ENCODE results near the gene RTN3.

The RTN3 gene

GRCh38 chr11:63694596-63694995 lies 13.3 kb downstream of the RTN3 start:
- TF ChIP-seq TAF1 (IDR thresholded peaks at IDR 0.05; ENCODE audit: borderline replicate concordance, insufficient read depth, low read length): no peak
- no peak for TF ChIP-seq POLR2AphosphoS5 (IDR thresholded peaks at IDR 0.05; ENCODE audit: low read depth, low read length)
- no peak for TF ChIP-seq FOXP2 (optimal IDR thresholded peaks at IDR 0.05; ENCODE audit: borderline replicate concordance, extremely low read depth, extremely low read length, insufficient read depth)

- TF ChIP-seq SIN3A (IDR thresholded peaks at IDR 0.05; ENCODE audit: borderline replicate concordance, insufficient read depth, low read length): no peak
- no peak for TF ChIP-seq POLR2AphosphoS5 (IDR thresholded peaks at IDR 0.05; ENCODE audit: low read depth, low read length)
- no peak for TF ChIP-seq TAF1 (IDR thresholded peaks at IDR 0.05; ENCODE audit: borderline replicate concordance, insufficient read depth, low read length)
- no peak for TF ChIP-seq REST (IDR thresholded peaks at IDR 0.05; ENCODE audit: insufficient read depth in 1 of 2, low read depth in 2 of 2, low read length in 2 of 2)
- no peak for TF ChIP-seq FOXP2 (optimal IDR thresholded peaks at IDR 0.05; ENCODE audit: borderline replicate concordance, extremely low read depth, extremely low read length, insufficient read depth)
Measured at GRCh38 chr11:63698976-63699733, 17.9 kb downstream of the RTN3 start.

- TF ChIP-seq SIN3A (IDR thresholded peaks at IDR 0.05; ENCODE audit: borderline replicate concordance, insufficient read depth, low read length) (no peak), REST (IDR thresholded peaks at IDR 0.05; ENCODE audit: insufficient read depth in 1 of 2, low read depth in 2 of 2, low read length in 2 of 2) (no peak), FOXP2 (optimal IDR thresholded peaks at IDR 0.05; ENCODE audit: borderline replicate concordance, extremely low read depth, extremely low read length, insufficient read depth) (no peak), TAF1 (IDR thresholded peaks at IDR 0.05; ENCODE audit: borderline replicate concordance, insufficient read depth, low read length) (no peak), POLR2AphosphoS5 (IDR thresholded peaks at IDR 0.05; ENCODE audit: low read depth, low read length) (no peak)
Measured at GRCh38 chr11:63699896-63700295, 18.6 kb downstream of the RTN3 start.

- TF ChIP-seq POLR2AphosphoS5 (IDR thresholded peaks at IDR 0.05; ENCODE audit: low read depth, low read length): no peak
- TF ChIP-seq REST (IDR thresholded peaks at IDR 0.05; ENCODE audit: insufficient read depth in 1 of 2, low read depth in 2 of 2, low read length in 2 of 2): no peak
- no peak for TF ChIP-seq TAF1 (IDR thresholded peaks at IDR 0.05; ENCODE audit: borderline replicate concordance, insufficient read depth, low read length)
- TF ChIP-seq FOXP2 (optimal IDR thresholded peaks at IDR 0.05; ENCODE audit: borderline replicate concordance, extremely low read depth, extremely low read length, insufficient read depth): no peak
- no peak for TF ChIP-seq SIN3A (IDR thresholded peaks at IDR 0.05; ENCODE audit: borderline replicate concordance, insufficient read depth, low read length)
Measured at GRCh38 chr11:63705526-63705925, 24.2 kb downstream of the RTN3 start.

- no peak for TF ChIP-seq FOXP2 (optimal IDR thresholded peaks at IDR 0.05; ENCODE audit: borderline replicate concordance, extremely low read depth, extremely low read length, insufficient read depth)
- no peak for TF ChIP-seq REST (IDR thresholded peaks at IDR 0.05; ENCODE audit: insufficient read depth in 1 of 2, low read depth in 2 of 2, low read length in 2 of 2)
- TF ChIP-seq TAF1 (IDR thresholded peaks at IDR 0.05; ENCODE audit: borderline replicate concordance, insufficient read depth, low read length): no peak
- no peak for TF ChIP-seq POLR2AphosphoS5 (IDR thresholded peaks at IDR 0.05; ENCODE audit: low read depth, low read length)
- no peak for TF ChIP-seq SIN3A (IDR thresholded peaks at IDR 0.05; ENCODE audit: borderline replicate concordance, insufficient read depth, low read length)
Measured at GRCh38 chr11:63708764-63709163, 27.5 kb downstream of the RTN3 start.
